IMR-90 (cell line): ENCODE results near the gene DPAGT1. TPM values are rescaled to one million over a fixed set of nuclear protein-coding genes. Genes with fewer than 3 reads are reported as not detected.

Experiments
- ATAC-seq: fragments of 200-7000 bp; cut with Tn5 transposase; 2 replicates; pipeline ENCODE4 v1.9.1; 2020; ENCODE audit warnings: low read depth, mild to moderate bottlenecking, moderate library complexity
- BruUV-seq: library from RNA; stranded (reverse); fragments of 400-500 nt; replicated peaks from 2 replicates; lab custom pipeline; 2021; lab: Mats Ljungman, UMichigan
- CTCF ChIA-PET: fragments of 300-600 bp; formaldehyde crosslinking; extraction: SDS; loops from one replicate; lab custom pipeline; 2021; ENCODE audit warnings: antibody characterized with exemption; lab: Yijun Ruan, JAX
- POLR2A ChIA-PET: fragments of 300-600 bp; sonication (Branson Sonifier 250); formaldehyde crosslinking; loops from one replicate; lab custom pipeline; 2022; ENCODE audit warnings: antibody characterized with exemption; ENCODE audit not compliant: unreplicated experiment; lab: Charles Lee
- DNase-seq: peaks from one replicate; pipeline ENCODE4 v3.0.0; 2013
- H2AFZ ChIP-seq: replicated peaks from 2 replicates; pipeline ENCODE3; 2013; ENCODE audit warnings: low read length, mild to moderate bottlenecking; ENCODE audit not compliant: poor library complexity
- H2AK5ac ChIP-seq: 2 replicates; pipeline ENCODE4 v1.6.1; 2013; ENCODE audit warnings: low read depth, low read length, inconsistent platforms
- H2AK9ac ChIP-seq: replicated peaks from 2 replicates; pipeline ENCODE3; 2013; ENCODE audit warnings: mild to moderate bottlenecking, low read depth, low read length, moderate library complexity; ENCODE audit not compliant: poor library complexity
- H2BK120ac ChIP-seq: 2 replicates; pipeline ENCODE4 v1.6.1; 2013; ENCODE audit warnings: low read depth, low read length, inconsistent platforms
- H2BK15ac ChIP-seq: 3 replicates; pipeline ENCODE4 v1.6.1; 2013; ENCODE audit warnings: low read depth, low read length, inconsistent platforms
- H2BK20ac ChIP-seq: 2 replicates; pipeline ENCODE4 v1.6.1; 2013; ENCODE audit warnings: low read depth, mild to moderate bottlenecking, inconsistent platforms, low read length, moderate library complexity
- H2BK5ac ChIP-seq: 2 replicates; pipeline ENCODE4 v1.6.1; 2013; ENCODE audit warnings: mild to moderate bottlenecking, low read depth, low read length, inconsistent platforms; ENCODE audit not compliant: poor library complexity, severe bottlenecking
- H3K14ac ChIP-seq: replicated peaks from 2 replicates; pipeline ENCODE4 v1.6.1; 2013; ENCODE audit warnings: low read depth, low read length, inconsistent platforms
- H3K18ac ChIP-seq: 2 replicates; pipeline ENCODE4 v1.6.1; 2013; ENCODE audit warnings: low read depth, low read length, control low read depth
- H3K23ac ChIP-seq: 2 replicates; pipeline ENCODE4 v1.6.1; 2013; ENCODE audit warnings: low read depth, low read length, inconsistent platforms
- H3K27ac ChIP-seq: 2 replicates; pipeline ENCODE4 v1.5.1; 2013; ENCODE audit warnings: mild to moderate bottlenecking, control low read depth, low read length; ENCODE audit not compliant: insufficient read depth
- H3K27me3 ChIP-seq: 2 replicates; pipeline ENCODE4 v1.6.1; 2013; ENCODE audit warnings: low read length; ENCODE audit not compliant: control insufficient read depth, insufficient read depth
- H3K36me3 ChIP-seq: 2 replicates; pipeline ENCODE4 v1.6.1; 2013; ENCODE audit warnings: low read length, mixed read lengths; ENCODE audit not compliant: control insufficient read depth, insufficient read depth
- H3K4ac ChIP-seq: 2 replicates; pipeline ENCODE4 v1.6.1; 2013; ENCODE audit warnings: low read depth, low read length, inconsistent platforms
- H3K4me1 ChIP-seq: 2 replicates; pipeline ENCODE4 v1.6.1; 2013; ENCODE audit warnings: low read length, mixed read lengths; ENCODE audit not compliant: control insufficient read depth, insufficient read depth
- H3K4me2 ChIP-seq: 2 replicates; pipeline ENCODE4 v1.6.1; 2013; ENCODE audit warnings: low read depth, mild to moderate bottlenecking, control low read depth, low read length, moderate library complexity
- H3K4me3 ChIP-seq: 2 replicates; pipeline ENCODE4 v1.5.1; 2013; ENCODE audit warnings: low read depth, mild to moderate bottlenecking, control low read depth, low read length, moderate library complexity; ENCODE audit not compliant: insufficient read depth
- H3K56ac ChIP-seq: 2 replicates; pipeline ENCODE4 v1.6.1; 2013; ENCODE audit warnings: low read length, inconsistent platforms; ENCODE audit not compliant: insufficient read depth; ENCODE audit errors: extremely low read depth
- H3K79me1 ChIP-seq, 2 experiments: 2 replicates each; pipeline ENCODE4 v1.6.1; 2013; ENCODE audit warnings: low read length in 2 of 2, inconsistent platforms in 1 of 2, low read depth in 1 of 2
- H3K9ac ChIP-seq: 2 replicates; pipeline ENCODE4 v1.6.1; 2013; ENCODE audit warnings: low read depth, low read length, control low read depth
- H3K9me1 ChIP-seq: 2 replicates; pipeline ENCODE4 v1.6.1; 2013; ENCODE audit warnings: low read length, inconsistent platforms; ENCODE audit not compliant: insufficient read depth
- H3K9me3 ChIP-seq: 2 replicates; pipeline ENCODE4 v1.6.1; 2013; ENCODE audit warnings: low read length; ENCODE audit not compliant: control insufficient read depth, insufficient read depth
- H4K20me1 ChIP-seq: 2 replicates; pipeline ENCODE4 v1.6.1; 2013; ENCODE audit warnings: low read length, inconsistent platforms; ENCODE audit not compliant: insufficient read depth
- H4K5ac ChIP-seq: 2 replicates; pipeline ENCODE4 v1.6.1; 2013; ENCODE audit warnings: mild to moderate bottlenecking, low read depth, low read length, control low read depth
- H4K8ac ChIP-seq, 2 experiments: 2 replicates each; pipeline ENCODE4 v1.6.1; 2013; ENCODE audit warnings: low read depth in 2 of 2, low read length in 2 of 2, control low read depth in 1 of 2, inconsistent platforms in 1 of 2
- H4K91ac ChIP-seq: 2 replicates; pipeline ENCODE4 v1.6.1; 2013; ENCODE audit warnings: low read depth, low read length, inconsistent platforms; ENCODE audit not compliant: insufficient read depth
- BHLHE40 ChIP-seq: fragments of 150-350 bp; IDR thresholded peaks from 2 replicates; pipeline ENCODE4 v1.6.1; 2016; ENCODE audit warnings: mild to moderate bottlenecking, low read depth, low read length
- CEBPB ChIP-seq: IDR thresholded peaks from 2 replicates; pipeline ENCODE4 v1.6.1; 2012; ENCODE audit warnings: low read depth, low read length, improper control_type of control experiment
- CHD1 ChIP-seq: IDR thresholded peaks from 2 replicates; pipeline ENCODE4 v1.6.1; 2012; ENCODE audit warnings: low read depth, low read length, improper control_type of control experiment
- FOS ChIP-seq: fragments of 150-350 bp; IDR thresholded peaks from 2 replicates; pipeline ENCODE4 v1.6.1; 2016; ENCODE audit warnings: low read depth, low read length
- MAFK ChIP-seq: IDR thresholded peaks from 2 replicates; pipeline ENCODE4 v1.6.1; 2012; ENCODE audit warnings: low read depth, low read length, improper control_type of control experiment
- MAZ ChIP-seq: IDR thresholded peaks from 2 replicates; pipeline ENCODE4 v1.6.1; 2012; ENCODE audit warnings: low read depth, mild to moderate bottlenecking, low read length, improper control_type of control experiment, moderate library complexity, borderline replicate concordance
- MXI1 ChIP-seq: IDR thresholded peaks from 2 replicates; pipeline ENCODE4 v1.6.1; 2012; ENCODE audit warnings: low read depth, mild to moderate bottlenecking, low read length, moderate library complexity, borderline replicate concordance
- RAD21 ChIP-seq: IDR thresholded peaks from 2 replicates; pipeline ENCODE4 v1.6.1; 2012; ENCODE audit warnings: low read length, improper control_type of control experiment
- RFX5 ChIP-seq: IDR thresholded peaks from 2 replicates; pipeline ENCODE4 v1.8.0; 2012; ENCODE audit warnings: low read depth, mild to moderate bottlenecking, low read length, moderate library complexity
- WGBS, 2 experiments: methylation state at CpG; one replicate each; pipeline versions ENCODE4 v1.1.5 to v1.1.7; 2013; ENCODE audit warnings: missing lambda C conversion rate in 2 of 2; ENCODE audit not compliant: insufficient read length in 1 of 2; ENCODE audit errors: extremely low coverage in 2 of 2; 5-methylcytosine and 5-hydroxymethylcytosine counted together
- dilution Hi-C: fragments of 300-500 bp; cut with HindIII; formaldehyde crosslinking; loops from one replicate; pipeline ENCODE4 v1.14.3; 2018; ENCODE audit warnings: low sequenced_read_pairs; ENCODE audit not compliant: unreplicated experiment
- in situ Hi-C: fragments of 300-500 bp; cut with MboI; formaldehyde crosslinking; loops from 3 replicates; pipeline ENCODE4 v1.14.3; 2019; ENCODE audit warnings: low sequenced_read_pairs, inconsistent platforms, mixed read lengths
- intact Hi-C: fragments of 100-400 bp; cut with micrococcal nuclease; formaldehyde crosslinking; loops from 2 replicates; pipeline ENCODE4 v1.10.0; 2022
- polyA plus RNA-seq, 3 experiments: library from polyadenylated mRNA; depleted of rRNA; stranded (reverse); fragments of >200 nt; gene quantifications; 2 replicates each; pipeline ENCODE4 v1.2.3, GENCODE V29; 2012; ENCODE audit warnings: low replicate concordance in 1 of 3
- total RNA-seq: library from RNA; depleted of rRNA; stranded (reverse); fragments of >200 nt; gene quantifications from 2 replicates; pipeline ENCODE4 v1.2.3, GENCODE V29; 2012
- TF ChIP-seq, protein P1 (sequence below): conservative IDR thresholded peaks from 2 replicates; pipeline ENCODE4 v1.5.1; 2012; ENCODE audit warnings: mild to moderate bottlenecking, low read depth, low read length, improper control_type of control experiment
- TF ChIP-seq, protein P2 (sequence below): fragments of 150-350 bp; IDR thresholded peaks from 2 replicates; pipeline ENCODE4 v1.6.1; 2017; ENCODE audit warnings: mild to moderate bottlenecking, antibody characterized with exemption, low read length, low read depth

DPAGT1 gene
- total and polyA plus RNA-seq, 2 of the 4 experiments (the other 2 are of a cell fraction): 15.2 to 53.4 TPM

DNA sequence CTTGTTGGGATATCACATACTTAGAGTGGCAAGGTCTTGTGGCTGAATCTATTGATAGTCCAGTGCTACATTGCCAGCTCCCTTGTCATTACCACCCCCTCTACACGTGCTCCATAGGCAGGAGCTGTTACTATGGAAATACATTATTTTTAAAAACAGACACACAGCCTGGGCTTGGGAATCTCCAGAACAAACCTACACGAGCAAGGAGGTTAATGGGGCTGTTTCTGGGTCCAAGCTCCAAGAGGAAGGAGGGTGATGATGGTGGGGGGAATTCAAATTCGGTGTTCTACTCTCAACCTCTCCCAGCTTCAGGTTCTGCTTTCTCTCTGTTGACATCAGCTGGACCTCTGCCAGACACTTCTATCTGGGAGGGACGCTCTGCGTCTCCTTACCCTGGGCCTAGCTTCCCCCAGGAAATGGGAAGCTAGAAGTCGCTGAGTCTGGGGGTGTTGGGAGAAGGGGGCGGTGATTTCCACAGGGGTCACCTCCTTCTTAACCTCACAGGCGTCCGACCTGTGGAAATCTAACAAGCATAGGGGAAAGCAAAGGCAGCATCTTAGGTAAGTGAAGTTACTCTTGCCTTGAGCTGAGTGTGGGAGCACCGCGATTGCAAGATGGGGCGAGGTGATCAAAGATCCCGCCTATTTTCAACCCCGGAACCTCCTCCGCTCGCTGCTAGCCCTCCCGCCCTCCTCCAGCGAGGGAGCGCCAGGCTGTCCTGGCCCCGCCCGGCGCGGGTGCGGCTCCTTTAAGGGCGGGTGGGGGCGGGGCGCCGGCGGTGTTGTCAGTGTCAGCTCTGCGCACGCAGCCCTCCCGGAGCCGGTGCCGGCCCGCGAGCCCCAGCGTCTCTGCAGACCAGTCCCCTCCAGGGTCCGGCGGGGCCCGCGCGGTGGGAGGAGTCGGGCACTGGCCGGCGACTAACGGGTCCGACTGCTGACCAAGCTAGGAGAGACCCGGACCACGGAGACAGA, 5.2 kb upstream of the DPAGT1 start, which contains the start of gene C2CD2L (continued):
- no peak for TF ChIP-seq CEBPB
- TF ChIP-seq BHLHE40: peak; percentile 69; the same call in 1 of the 2 replicates

DNA sequence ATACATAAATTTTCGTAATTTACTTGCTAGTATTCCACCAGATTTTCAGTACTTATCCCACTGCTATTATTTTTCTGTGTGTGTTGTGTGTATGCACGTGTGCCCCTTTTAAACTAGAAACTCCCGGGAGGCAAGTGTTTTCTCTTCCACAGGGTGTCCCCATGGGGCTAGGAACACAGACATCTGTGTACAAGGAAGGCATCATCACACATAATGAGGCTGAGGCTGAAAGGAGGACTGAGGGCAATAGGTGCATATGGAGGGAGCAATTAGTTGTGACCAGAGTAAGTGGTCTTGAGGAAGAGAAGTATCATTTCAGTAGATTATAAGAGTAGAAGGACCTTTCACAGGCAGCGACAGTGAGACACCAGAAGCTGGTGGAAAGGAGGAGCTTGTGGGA, 2.1 kb upstream of the DPAGT1 start:
- no peak overlapping the region for H4K5ac ChIP-seq
- H3K27me3 ChIP-seq: no peaks in the 10 kb centered on the region
- TF ChIP-seq BHLHE40: no peak
- no peak for TF ChIP-seq MAFK
- no peak for TF ChIP-seq MAZ
- TF ChIP-seq RFX5: no peak
- TF ChIP-seq RAD21: no peak
- no peak for TF ChIP-seq CEBPB
- TF ChIP-seq MXI1: no peak
- TF ChIP-seq FOS: no peak
- TF ChIP-seq, protein P1, sequence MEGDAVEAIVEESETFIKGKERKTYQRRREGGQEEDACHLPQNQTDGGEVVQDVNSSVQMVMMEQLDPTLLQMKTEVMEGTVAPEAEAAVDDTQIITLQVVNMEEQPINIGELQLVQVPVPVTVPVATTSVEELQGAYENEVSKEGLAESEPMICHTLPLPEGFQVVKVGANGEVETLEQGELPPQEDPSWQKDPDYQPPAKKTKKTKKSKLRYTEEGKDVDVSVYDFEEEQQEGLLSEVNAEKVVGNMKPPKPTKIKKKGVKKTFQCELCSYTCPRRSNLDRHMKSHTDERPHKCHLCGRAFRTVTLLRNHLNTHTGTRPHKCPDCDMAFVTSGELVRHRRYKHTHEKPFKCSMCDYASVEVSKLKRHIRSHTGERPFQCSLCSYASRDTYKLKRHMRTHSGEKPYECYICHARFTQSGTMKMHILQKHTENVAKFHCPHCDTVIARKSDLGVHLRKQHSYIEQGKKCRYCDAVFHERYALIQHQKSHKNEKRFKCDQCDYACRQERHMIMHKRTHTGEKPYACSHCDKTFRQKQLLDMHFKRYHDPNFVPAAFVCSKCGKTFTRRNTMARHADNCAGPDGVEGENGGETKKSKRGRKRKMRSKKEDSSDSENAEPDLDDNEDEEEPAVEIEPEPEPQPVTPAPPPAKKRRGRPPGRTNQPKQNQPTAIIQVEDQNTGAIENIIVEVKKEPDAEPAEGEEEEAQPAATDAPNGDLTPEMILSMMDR: no peak
- TF ChIP-seq CHD1: no peak
- TF ChIP-seq, protein P2, sequence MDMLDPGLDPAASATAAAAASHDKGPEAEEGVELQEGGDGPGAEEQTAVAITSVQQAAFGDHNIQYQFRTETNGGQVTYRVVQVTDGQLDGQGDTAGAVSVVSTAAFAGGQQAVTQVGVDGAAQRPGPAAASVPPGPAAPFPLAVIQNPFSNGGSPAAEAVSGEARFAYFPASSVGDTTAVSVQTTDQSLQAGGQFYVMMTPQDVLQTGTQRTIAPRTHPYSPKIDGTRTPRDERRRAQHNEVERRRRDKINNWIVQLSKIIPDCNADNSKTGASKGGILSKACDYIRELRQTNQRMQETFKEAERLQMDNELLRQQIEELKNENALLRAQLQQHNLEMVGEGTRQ: no peak
- no peak overlapping the region for H2AFZ ChIP-seq
- H3K18ac ChIP-seq: no peak overlapping the region
- no peak overlapping the region for H3K14ac ChIP-seq
- 100% methylated on average over 1 of the region's 4 CpGs; no CpG with 5 or more reads in 1 of the 2 experiments for WGBS, 2 experiments
- H4K20me1 ChIP-seq: peaks cover 4% of the 10 kb centered on the region; the same call in 1 of the 2 replicates
- H2AK5ac ChIP-seq: no peak overlapping the region
- peaks cover 33 to 61% of the 10 kb centered on the region in 2 experiments for H3K79me1 ChIP-seq
- POLR2A ChIA-PET: no interaction called here
- in situ Hi-C loops (loop anchor here (5.0 kb wide), 1 partner anchor 94 kb away; no protein-coding TSS in a partner anchor), intact Hi-C loops (loop anchor here (2.0 to 10.0 kb wide), 2 partner anchors 93 to 371 kb away; no protein-coding TSS in a partner anchor), dilution Hi-C loops (no loop called here)
- no peak overlapping the region for H3K4ac ChIP-seq
- no peaks in the 10 kb centered on the region for H3K36me3 ChIP-seq
- H3K56ac ChIP-seq: no peak overlapping the region
- H3K9ac ChIP-seq: no peak overlapping the region
- H2BK20ac ChIP-seq: no peak overlapping the region
- no peak overlapping the region for H3K4me2 ChIP-seq
- peak overlapping the region; percentile 31 for H2AK9ac ChIP-seq
- BruUV-seq: no TSS peak
- no peak overlapping the region for H4K91ac ChIP-seq
- peaks cover 24% of the 10 kb centered on the region for H3K9me1 ChIP-seq
- no peak overlapping the region for H3K27ac ChIP-seq
- no peaks in the 10 kb centered on the region for H3K9me3 ChIP-seq
- H2BK120ac ChIP-seq: no peak overlapping the region
- H3K4me3 ChIP-seq: no peak overlapping the region
- H3K23ac ChIP-seq: no peak overlapping the region
- DNase-seq (no peak), ATAC-seq (no peak)
- H4K8ac ChIP-seq: no peak overlapping the region
- no peak overlapping the region for H2BK5ac ChIP-seq
- CTCF ChIA-PET: no interaction called here
- no peak overlapping the region for H2BK15ac ChIP-seq
- peaks cover 14% of the 10 kb centered on the region for H3K4me1 ChIP-seq
